Smooth muscle cell (in vitro differentiated cells): ENCODE measurements around the gene TMEM252. TPM values are rescaled to one million over a fixed set of nuclear protein-coding genes. Genes with fewer than 3 reads are reported as not detected.

Experiments used
- DNase-seq: peaks from one replicate; lab custom pipeline; 2025; ENCODE audit not compliant: unreplicated experiment; lab: John Stamatoyannopoulos, UW
- H2AFZ ChIP-seq: fragments of 200-600 bp; sonication (generic); 2 replicates; pipeline ENCODE4 v1.6.0; 2016; ENCODE audit warnings: antibody characterized with exemption, low read depth, mild to moderate bottlenecking
- H3F3A ChIP-seq: fragments of 200-600 bp; sonication (generic); 2 replicates; pipeline ENCODE4 v1.6.0; 2017; ENCODE audit warnings: antibody characterized with exemption, low read depth
- H3K27ac ChIP-seq: fragments of 200-600 bp; sonication (generic); 2 replicates; pipeline ENCODE4 v1.5.1; 2016; ENCODE audit warnings: low read depth, mild to moderate bottlenecking
- H3K27me3 ChIP-seq: fragments of 200-600 bp; sonication (generic); 2 replicates; pipeline ENCODE4 v1.6.1; 2016; ENCODE audit warnings: low read depth, mild to moderate bottlenecking
- H3K36me3 ChIP-seq: fragments of 200-600 bp; sonication (generic); 2 replicates; pipeline ENCODE4 v1.5.1; 2016; ENCODE audit warnings: low read depth
- H3K4me1 ChIP-seq: fragments of 200-600 bp; sonication (generic); 2 replicates; pipeline ENCODE4 v1.5.1; 2016; ENCODE audit warnings: low read depth
- H3K4me2 ChIP-seq: fragments of 200-600 bp; sonication (generic); 2 replicates; pipeline ENCODE4 v1.6.0; 2016; ENCODE audit warnings: mild to moderate bottlenecking
- H3K4me3 ChIP-seq: fragments of 200-600 bp; sonication (generic); 2 replicates; pipeline ENCODE4 v1.5.1; 2016; ENCODE audit warnings: mild to moderate bottlenecking
- H3K79me2 ChIP-seq: fragments of 200-600 bp; sonication (generic); 2 replicates; pipeline ENCODE4 v1.6.0; 2016; ENCODE audit warnings: low read depth, mild to moderate bottlenecking
- H3K9ac ChIP-seq: fragments of 200-600 bp; sonication (generic); 2 replicates; pipeline ENCODE4 v1.6.0; 2016; ENCODE audit warnings: low read depth
- H3K9me3 ChIP-seq: fragments of 200-600 bp; sonication (generic); replicated peaks from 2 replicates; pipeline ENCODE4 v1.5.1; 2016; ENCODE audit warnings: low read depth
- H4K20me1 ChIP-seq: fragments of 200-600 bp; sonication (generic); 2 replicates; pipeline ENCODE4 v1.6.0; 2016; ENCODE audit warnings: low read depth
- WGBS: methylation state at CpG from one replicate; pipeline ENCODE4 v1.1.7; 2016; ENCODE audit warnings: low lambda C conversion rate; 5-methylcytosine and 5-hydroxymethylcytosine counted together
- polyA plus RNA-seq: library from polyadenylated mRNA; unstranded; fragments of >200 nt; fragmentation: Nextera tagmentation; extraction: Ambion mirVana; gene quantifications from 2 replicates; pipeline ENCODE4 v1.2.1, GENCODE V29; 2016
- total RNA-seq: library from RNA; depleted of rRNA; stranded (reverse); fragments of >200 nt; gene quantifications from 2 replicates; pipeline ENCODE4 v1.2.3, GENCODE V29; 2014
- TF ChIP-seq, protein P1 (sequence below): fragments of 200-600 bp; sonication (generic); IDR thresholded peaks from 2 replicates; pipeline ENCODE4 v1.5.1; 2017; ENCODE audit warnings: borderline replicate concordance, mild to moderate bottlenecking, antibody characterized with exemption; ENCODE audit not compliant: insufficient read depth, poor library complexity, severe bottlenecking

The TMEM252 gene
- total and polyA plus RNA-seq, 2 experiments from 2014 or later, result not detected

GRCh38 chr9:68555437-68556150 is 14.9 kb upstream of the TMEM252 start:
- H3K79me2 ChIP-seq, result no peaks in the 10 kb centered on the region
- no peaks in the 10 kb centered on the region for H3K27me3 ChIP-seq
- no peak overlapping the region for H3K27ac ChIP-seq
- DNase-seq, result no peak
- no peak overlapping the region for H3K4me3 ChIP-seq
- no peaks in the 10 kb centered on the region for H3K36me3 ChIP-seq
- H3K4me1 ChIP-seq, result peaks cover 22% of the 10 kb centered on the region
- no peaks in the 10 kb centered on the region for H3K9me3 ChIP-seq
- WGBS, result 53% methylated on average over 1 of the region's 1 CpG
- no peak overlapping the region for H2AFZ ChIP-seq
- no peaks in the 10 kb centered on the region for H3F3A ChIP-seq
- H3K9ac ChIP-seq, result no peak overlapping the region
- no peak overlapping the region for H3K4me2 ChIP-seq
- H4K20me1 ChIP-seq, result no peaks in the 10 kb centered on the region
- TF ChIP-seq, protein P1, sequence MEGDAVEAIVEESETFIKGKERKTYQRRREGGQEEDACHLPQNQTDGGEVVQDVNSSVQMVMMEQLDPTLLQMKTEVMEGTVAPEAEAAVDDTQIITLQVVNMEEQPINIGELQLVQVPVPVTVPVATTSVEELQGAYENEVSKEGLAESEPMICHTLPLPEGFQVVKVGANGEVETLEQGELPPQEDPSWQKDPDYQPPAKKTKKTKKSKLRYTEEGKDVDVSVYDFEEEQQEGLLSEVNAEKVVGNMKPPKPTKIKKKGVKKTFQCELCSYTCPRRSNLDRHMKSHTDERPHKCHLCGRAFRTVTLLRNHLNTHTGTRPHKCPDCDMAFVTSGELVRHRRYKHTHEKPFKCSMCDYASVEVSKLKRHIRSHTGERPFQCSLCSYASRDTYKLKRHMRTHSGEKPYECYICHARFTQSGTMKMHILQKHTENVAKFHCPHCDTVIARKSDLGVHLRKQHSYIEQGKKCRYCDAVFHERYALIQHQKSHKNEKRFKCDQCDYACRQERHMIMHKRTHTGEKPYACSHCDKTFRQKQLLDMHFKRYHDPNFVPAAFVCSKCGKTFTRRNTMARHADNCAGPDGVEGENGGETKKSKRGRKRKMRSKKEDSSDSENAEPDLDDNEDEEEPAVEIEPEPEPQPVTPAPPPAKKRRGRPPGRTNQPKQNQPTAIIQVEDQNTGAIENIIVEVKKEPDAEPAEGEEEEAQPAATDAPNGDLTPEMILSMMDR, result no peak

DNA sequence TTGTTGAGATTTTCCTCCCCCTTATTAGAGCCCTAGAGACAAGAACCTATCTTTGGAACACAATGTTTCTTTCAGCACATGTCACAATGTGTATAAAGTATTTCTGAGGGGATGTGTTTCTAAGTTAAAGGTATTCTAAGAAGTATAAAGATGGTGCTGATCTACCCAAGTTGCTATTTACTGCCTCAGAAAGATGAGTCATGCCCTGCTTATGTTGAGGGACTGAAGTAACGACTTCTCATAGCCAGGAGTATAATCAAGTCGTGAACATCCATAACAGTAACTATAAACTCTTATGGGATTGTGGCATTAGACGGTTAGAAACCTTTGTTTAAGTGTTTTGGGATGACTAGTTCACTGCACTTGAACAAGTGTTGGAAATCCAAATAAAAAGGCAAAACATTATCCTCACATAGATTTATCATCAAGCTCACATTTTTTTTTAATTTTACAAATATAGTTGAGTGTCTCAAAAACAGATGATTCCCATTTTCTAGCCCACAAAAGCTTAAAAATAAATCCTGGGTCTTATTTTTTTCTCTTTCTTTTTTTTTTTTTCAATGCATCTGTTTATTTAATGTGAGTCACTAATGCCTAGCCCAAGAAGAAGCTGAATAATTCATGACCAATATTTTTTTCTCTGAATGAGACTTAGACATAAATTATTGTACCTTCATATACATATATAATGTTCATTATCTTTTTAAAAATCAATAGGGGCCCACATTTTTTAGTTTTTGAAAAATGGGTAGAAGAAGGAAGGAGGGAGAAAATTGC is 12.2 kb upstream of the TMEM252 start:
- no peak overlapping the region for H3K4me3 ChIP-seq
- H2AFZ ChIP-seq, result no peak overlapping the region
- peaks cover 6% of the 10 kb centered on the region for H3K27me3 ChIP-seq
- no peaks in the 10 kb centered on the region for H4K20me1 ChIP-seq
- H3K4me1 ChIP-seq, result peaks cover 22% of the 10 kb centered on the region
- no peaks in the 10 kb centered on the region for H3F3A ChIP-seq
- no peaks in the 10 kb centered on the region for H3K36me3 ChIP-seq
- H3K9ac ChIP-seq, result no peak overlapping the region
- peak overlapping the region; percentile 10 for H3K27ac ChIP-seq
- TF ChIP-seq, protein P1, result no peak
- no peaks in the 10 kb centered on the region for H3K9me3 ChIP-seq
- WGBS, result 8% methylated on average over 3 of the region's 3 CpGs
- H3K4me2 ChIP-seq, result peak overlapping the region; percentile 36
- DNase-seq, result no peak
- no peaks in the 10 kb centered on the region for H3K79me2 ChIP-seq

DNA sequence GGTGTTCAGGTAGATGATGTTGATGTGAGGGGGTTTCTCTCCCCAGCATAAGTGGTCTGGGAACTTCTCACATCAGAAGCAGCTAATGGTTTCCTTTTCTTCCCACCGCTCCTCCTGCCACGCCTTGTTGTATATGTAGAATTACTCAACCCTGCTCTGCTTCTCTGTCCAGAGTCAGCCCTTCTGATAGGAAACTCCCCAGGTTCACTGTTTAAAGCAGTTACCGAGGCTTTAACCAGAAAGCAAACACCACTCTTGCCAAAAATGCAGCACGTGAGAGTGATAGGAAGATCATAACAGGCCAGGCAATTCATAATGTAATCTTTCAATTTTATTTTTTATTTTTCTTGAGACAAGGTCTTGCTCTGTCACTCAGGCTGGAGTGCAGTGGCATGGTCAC is 10.5 kb upstream of the TMEM252 start:
- peaks cover 6% of the 10 kb centered on the region for H3K27me3 ChIP-seq
- H2AFZ ChIP-seq, result no peak overlapping the region
- no peaks in the 10 kb centered on the region for H3K36me3 ChIP-seq
- DNase-seq, result no peak
- H3K9ac ChIP-seq, result no peak overlapping the region
- no peak overlapping the region for H3K27ac ChIP-seq
- no peaks in the 10 kb centered on the region for H4K20me1 ChIP-seq
- H3K4me2 ChIP-seq, result no peak overlapping the region
- TF ChIP-seq, protein P1, result no peak
- peaks cover 22% of the 10 kb centered on the region for H3K4me1 ChIP-seq
- 74% methylated on average over 4 of the region's 4 CpGs for WGBS
- H3K4me3 ChIP-seq, result no peak overlapping the region
- no peaks in the 10 kb centered on the region for H3K79me2 ChIP-seq
- H3F3A ChIP-seq, result no peaks in the 10 kb centered on the region
- no peaks in the 10 kb centered on the region for H3K9me3 ChIP-seq

DNA sequence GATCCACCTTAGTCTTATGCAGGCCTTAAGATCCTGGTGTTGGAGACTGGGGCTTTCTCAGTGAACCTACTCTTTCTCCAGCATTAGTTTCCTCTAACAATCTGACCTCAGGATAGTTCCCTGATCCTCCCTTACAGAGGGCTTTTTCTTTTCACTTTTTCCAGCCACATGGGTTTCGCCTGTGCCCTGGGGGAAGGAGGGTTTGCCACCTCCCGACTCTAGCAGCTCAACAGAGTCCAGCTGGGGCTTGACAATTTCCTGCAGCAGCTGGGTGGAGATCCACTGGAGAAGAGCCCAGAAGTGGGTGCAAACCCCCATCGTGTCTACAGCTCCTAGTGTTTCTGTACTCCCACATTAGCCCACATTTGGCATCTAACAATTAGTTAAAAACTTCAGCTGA is 7.6 kb upstream of the TMEM252 start:
- Histone ChIP-seq H3K4me3 (no peak overlapping the region), H3K9me3 (no peaks in the 10 kb centered on the region), H3K79me2 (no peaks in the 10 kb centered on the region), H3K27me3 (peaks cover 11% of the 10 kb centered on the region), H3K9ac (no peak overlapping the region), H3K36me3 (no peaks in the 10 kb centered on the region), H4K20me1 (no peaks in the 10 kb centered on the region), H2AFZ (no peak overlapping the region), H3K4me1 (peaks cover 4% of the 10 kb centered on the region), H3K27ac (no peak overlapping the region), H3K4me2 (no peak overlapping the region), H3F3A (no peaks in the 10 kb centered on the region)
- no peak for DNase-seq
- TF ChIP-seq, protein P1, result no peak
- 64% methylated on average over 3 of the region's 3 CpGs for WGBS
